Loucy (cell line): Measurements from ENCODE around the gene MEIOB.
"Not testable (repeated sequence)": the region's sequence is repeated elsewhere in the genome, so short reads cannot be mapped to it uniquely, and the experiment has no call there.

ENCODE experiments used
- EZH2phosphoT487 ChIP-seq: fragments of 200-600 bp; IDR thresholded peaks from 2 replicates; pipeline ENCODE4 v1.6.1; 2018; ENCODE audit warnings: antibody characterized with exemption, mild to moderate bottlenecking, moderate library complexity, borderline replicate concordance
- TF ChIP-seq, protein P1 (sequence below): fragments of 200-600 bp; sonication (generic); conservative IDR thresholded peaks from 2 replicates; pipeline ENCODE4 v1.5.1; 2014; ENCODE audit warnings: mild to moderate bottlenecking, antibody characterized with exemption, low read length

DNA sequence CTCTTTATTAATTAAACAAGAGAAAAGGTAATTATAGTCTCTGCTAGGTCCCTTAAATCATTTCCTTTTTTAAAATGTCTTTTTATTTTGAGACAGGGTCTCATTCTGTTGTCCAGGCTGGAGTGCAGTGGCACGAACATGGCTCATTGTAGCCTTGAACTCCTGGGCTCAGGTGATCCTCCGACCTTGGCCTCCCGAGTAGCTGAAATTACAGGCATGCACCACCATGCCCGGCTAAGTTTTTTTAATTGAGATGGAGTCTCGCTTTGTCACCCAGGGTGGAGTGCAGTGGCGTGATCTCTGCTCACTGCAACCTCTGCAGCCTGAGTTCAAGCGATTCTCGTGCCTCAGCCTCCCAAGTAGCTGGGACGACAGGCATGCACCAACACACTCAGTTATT is 9.2 kb upstream of the MEIOB start:
- TF ChIP-seq, protein P1, sequence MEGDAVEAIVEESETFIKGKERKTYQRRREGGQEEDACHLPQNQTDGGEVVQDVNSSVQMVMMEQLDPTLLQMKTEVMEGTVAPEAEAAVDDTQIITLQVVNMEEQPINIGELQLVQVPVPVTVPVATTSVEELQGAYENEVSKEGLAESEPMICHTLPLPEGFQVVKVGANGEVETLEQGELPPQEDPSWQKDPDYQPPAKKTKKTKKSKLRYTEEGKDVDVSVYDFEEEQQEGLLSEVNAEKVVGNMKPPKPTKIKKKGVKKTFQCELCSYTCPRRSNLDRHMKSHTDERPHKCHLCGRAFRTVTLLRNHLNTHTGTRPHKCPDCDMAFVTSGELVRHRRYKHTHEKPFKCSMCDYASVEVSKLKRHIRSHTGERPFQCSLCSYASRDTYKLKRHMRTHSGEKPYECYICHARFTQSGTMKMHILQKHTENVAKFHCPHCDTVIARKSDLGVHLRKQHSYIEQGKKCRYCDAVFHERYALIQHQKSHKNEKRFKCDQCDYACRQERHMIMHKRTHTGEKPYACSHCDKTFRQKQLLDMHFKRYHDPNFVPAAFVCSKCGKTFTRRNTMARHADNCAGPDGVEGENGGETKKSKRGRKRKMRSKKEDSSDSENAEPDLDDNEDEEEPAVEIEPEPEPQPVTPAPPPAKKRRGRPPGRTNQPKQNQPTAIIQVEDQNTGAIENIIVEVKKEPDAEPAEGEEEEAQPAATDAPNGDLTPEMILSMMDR: not testable (repeated sequence)
- TF ChIP-seq EZH2phosphoT487: not testable (repeated sequence)
